WTC11 (cell line): ENCODE results near the gene FBXO41. TPM values are rescaled to one million over a fixed set of nuclear protein-coding genes. Genes with fewer than 3 reads are reported as not detected.

ENCODE experiments used
- ATAC-seq: fragments of 200-7000 bp; cut with Tn5 transposase; 2 replicates; pipeline ENCODE4 v1.10.0; 2021; ENCODE audit warnings: mild to moderate bottlenecking, moderate library complexity
- CTCF ChIA-PET: fragments of 300-600 bp; sonication (Branson Sonifier 250); formaldehyde crosslinking; loops from one replicate; lab custom pipeline; 2021; ENCODE audit warnings: antibody characterized with exemption; lab: Charles Lee
- POLR2A ChIA-PET: fragments of 350-600 bp; sonication (Branson Sonifier 250); formaldehyde crosslinking; loops from one replicate; lab custom pipeline; 2021; ENCODE audit warnings: antibody characterized with exemption; lab: Charles Lee
- DNase-seq: peaks from one replicate; pipeline ENCODE4 v3.0.0; 2021; ENCODE audit warnings: low spot score
- H3K27ac Mint-ChIP-seq: 2 replicates; pipeline ENCODE4 v1.8.0; 2021; ENCODE audit warnings: mixed read lengths
- H3K27me3 Mint-ChIP-seq: 2 replicates; pipeline ENCODE4 v1.8.0; 2021; ENCODE audit warnings: low read depth, mild to moderate bottlenecking, moderate library complexity, mixed read lengths
- H3K36me3 Mint-ChIP-seq: 2 replicates; pipeline ENCODE4 v1.8.0; 2021; ENCODE audit warnings: mixed read lengths
- H3K4me1 Mint-ChIP-seq: 2 replicates; pipeline ENCODE4 v1.8.0; 2022; ENCODE audit warnings: mixed read lengths
- H3K4me3 Mint-ChIP-seq: 2 replicates; pipeline ENCODE4 v1.8.0; 2021; ENCODE audit warnings: mild to moderate bottlenecking, moderate library complexity, mixed read lengths
- H3K9me3 Mint-ChIP-seq: 2 replicates; pipeline ENCODE4 v1.8.0; 2021; ENCODE audit warnings: mixed read lengths
- AR ChIP-seq: fragments of 250-450 bp; sonication (Bioruptor Pico); IDR thresholded peaks from 2 replicates; pipeline ENCODE4 v1.9.0; 2021; ENCODE audit warnings: mild to moderate bottlenecking
- ATF6 ChIP-seq: sonication (generic); formaldehyde crosslinking; IDR thresholded peaks from 2 replicates; pipeline ENCODE4 v1.8.1; 2023; ENCODE audit warnings: mild to moderate bottlenecking, missing genetic modification reagents
- CREM ChIP-seq: sonication (generic); formaldehyde crosslinking; IDR thresholded peaks from 2 replicates; pipeline ENCODE4 v1.8.1; 2022; ENCODE audit warnings: mild to moderate bottlenecking, missing genetic modification reagents, moderate library complexity
- E2F1 ChIP-seq: sonication (generic); formaldehyde crosslinking; IDR thresholded peaks from 2 replicates; pipeline ENCODE4 v1.8.0; 2022; ENCODE audit warnings: mild to moderate bottlenecking, missing genetic modification reagents
- EMX1 ChIP-seq: fragments of 250-450 bp; sonication (Bioruptor Pico); IDR thresholded peaks from 2 replicates; pipeline ENCODE4 v1.8.0; 2021; ENCODE audit warnings: mild to moderate bottlenecking
- ESRRA ChIP-seq: sonication (generic); formaldehyde crosslinking; IDR thresholded peaks from 2 replicates; pipeline ENCODE4 v1.8.1; 2022; ENCODE audit warnings: mild to moderate bottlenecking, missing genetic modification reagents, borderline replicate concordance
- FOXJ3 ChIP-seq: sonication (generic); formaldehyde crosslinking; IDR thresholded peaks from 2 replicates; pipeline ENCODE4 v1.9.0; 2021; ENCODE audit warnings: missing genetic modification reagents, mild to moderate bottlenecking, borderline replicate concordance
- FOXP1 ChIP-seq: sonication (generic); formaldehyde crosslinking; IDR thresholded peaks from 2 replicates; pipeline ENCODE4 v1.8.0; 2022; ENCODE audit warnings: missing genetic modification reagents, mild to moderate bottlenecking, moderate library complexity, borderline replicate concordance
- HMGA2 ChIP-seq: fragments of 250-450 bp; sonication (Bioruptor Pico); IDR thresholded peaks from 2 replicates; pipeline ENCODE4 v1.4.0; 2021; ENCODE audit warnings: mild to moderate bottlenecking, moderate library complexity
- HMGXB4 ChIP-seq: sonication (generic); formaldehyde crosslinking; IDR thresholded peaks from 2 replicates; pipeline ENCODE4 v1.8.1; 2023; ENCODE audit warnings: mild to moderate bottlenecking, moderate library complexity, missing genetic modification reagents
- MAX ChIP-seq: sonication (generic); formaldehyde crosslinking; IDR thresholded peaks from 2 replicates; pipeline ENCODE4 v1.8.0; 2022; ENCODE audit warnings: mild to moderate bottlenecking, missing genetic modification reagents
- NFYB ChIP-seq: sonication (generic); formaldehyde crosslinking; conservative IDR thresholded peaks from 2 replicates; pipeline ENCODE4 v1.8.0; 2022; ENCODE audit warnings: low read depth, missing genetic modification reagents
- NR1H2 ChIP-seq: sonication (generic); formaldehyde crosslinking; IDR thresholded peaks from 2 replicates; pipeline ENCODE4 v1.9.0; 2021; ENCODE audit warnings: mild to moderate bottlenecking, moderate library complexity, missing genetic modification reagents
- SMAD3 ChIP-seq: sonication (generic); formaldehyde crosslinking; IDR thresholded peaks from 2 replicates; pipeline ENCODE4 v1.8.0; 2022; ENCODE audit warnings: missing genetic modification reagents, mild to moderate bottlenecking, borderline replicate concordance
- SP1 ChIP-seq: sonication (generic); formaldehyde crosslinking; conservative IDR thresholded peaks from 2 replicates; pipeline ENCODE4 v1.8.1; 2022; ENCODE audit warnings: missing genetic modification reagents
- ZNF121 ChIP-seq: sonication (generic); formaldehyde crosslinking; IDR thresholded peaks from 2 replicates; pipeline ENCODE4 v1.8.0; 2023; ENCODE audit warnings: missing genetic modification reagents
- ZNF281 ChIP-seq: sonication (generic); formaldehyde crosslinking; IDR thresholded peaks from 2 replicates; pipeline ENCODE4 v1.8.0; 2023; ENCODE audit warnings: mild to moderate bottlenecking, missing genetic modification reagents
- ZNF423 ChIP-seq: fragments of 250-450 bp; sonication (Bioruptor Pico); IDR thresholded peaks from 2 replicates; pipeline ENCODE4 v2.1.2; 2022; ENCODE audit warnings: mild to moderate bottlenecking, moderate library complexity
- ZNF425 ChIP-seq: fragments of 250-450 bp; sonication (Bioruptor Pico); conservative IDR thresholded peaks from 2 replicates; pipeline ENCODE4 v1.9.0; 2021; ENCODE audit warnings: mild to moderate bottlenecking
- ZNF671 ChIP-seq: fragments of 250-450 bp; sonication (Bioruptor Pico); IDR thresholded peaks from 2 replicates; pipeline ENCODE4 v1.8.0; 2021; ENCODE audit warnings: mild to moderate bottlenecking
- ZSCAN18 ChIP-seq: fragments of 250-450 bp; sonication (Bioruptor Pico); IDR thresholded peaks from 2 replicates; pipeline ENCODE4 v2.1.2; 2022; ENCODE audit warnings: mild to moderate bottlenecking, moderate library complexity
- total RNA-seq: library from RNA; stranded (reverse); gene quantifications from 3 replicates; pipeline ENCODE4 v1.2.3, GENCODE V29; 2021

Gene FBXO41
- total RNA-seq, 1 experiment from 2014 or later: 19.2 TPM

GRCh38 chr2:73259276-73259675, 25.0 kb downstream of the FBXO41 start:
- POLR2A ChIA-PET: no interaction called here
- CTCF ChIA-PET: interaction anchor here (1.5 kb wide), 3 partner anchors 10 to 30 kb away, joined by 5 to 9 read pairs (median 7); no protein-coding TSS in a partner anchor
- H3K36me3 Mint-ChIP-seq: peaks cover 9% of the 10 kb centered on the region
- TF ChIP-seq NR1H2 (CRISPR knock-in tag) (no peak), FOXP1 (CRISPR knock-in tag) (no peak), ATF6 (CRISPR knock-in tag) (no peak), CREM (CRISPR knock-in tag) (no peak), ZNF281 (CRISPR knock-in tag) (no peak), AR (CRISPR knock-in tag) (no peak), HMGA2 (no peak), NFYB (CRISPR knock-in tag) (no peak), EMX1 (no peak), SP1 (CRISPR knock-in tag) (no peak), SMAD3 (CRISPR knock-in tag) (no peak), ZNF671 (CRISPR knock-in tag) (no peak), HMGXB4 (CRISPR knock-in tag) (no peak), E2F1 (no peak), ZNF121 (CRISPR knock-in tag) (no peak)
- H3K4me3 Mint-ChIP-seq: no peak overlapping the region
- H3K27me3 Mint-ChIP-seq: no peaks in the 10 kb centered on the region; the same call in 1 of the 2 replicates
- no peak overlapping the region for H3K27ac Mint-ChIP-seq
- no peak for DNase-seq
- peaks cover 11% of the 10 kb centered on the region for H3K4me1 Mint-ChIP-seq
- no peaks in the 10 kb centered on the region for H3K9me3 Mint-ChIP-seq
- no peak for ATAC-seq

- DNase-seq (no peak), ATAC-seq (no peak)
- Mint-ChIP-seq H3K4me3 (no peak overlapping the region), H3K27ac (no peak overlapping the region), H3K4me1 (peaks cover 11% of the 10 kb centered on the region), H3K27me3 (no peaks in the 10 kb centered on the region; the same call in 1 of the 2 replicates), H3K36me3 (peaks cover 9% of the 10 kb centered on the region), H3K9me3 (no peaks in the 10 kb centered on the region)
- POLR2A ChIA-PET: no interaction called here
- CTCF ChIA-PET: no interaction called here
- TF ChIP-seq ZNF425 (CRISPR knock-in tag) (no peak), MAX (CRISPR knock-in tag) (no peak), ZNF423 (CRISPR knock-in tag) (no peak), FOXJ3 (no peak), ESRRA (CRISPR knock-in tag) (no peak), E2F1 (no peak), ZSCAN18 (CRISPR knock-in tag) (no peak)
Observed at GRCh38 chr2:73258913-73259215, 25.4 kb downstream of the FBXO41 start.
